A673 (cell line): ENCODE results near the gene ZYG11B. TPM values are rescaled to one million over a fixed set of nuclear protein-coding genes. Genes with fewer than 3 reads are reported as not detected.

Source experiments
- BruUV-seq: library from RNA; stranded (reverse); fragments of 400-500 nt; replicated peaks from 2 replicates; lab custom pipeline; 2021; lab: Mats Ljungman, UMichigan
- CTCF ChIA-PET: fragments of 300-600 bp; sonication (Branson Sonifier 250); formaldehyde crosslinking; loops from one replicate; lab custom pipeline; 2022; ENCODE audit warnings: antibody characterized with exemption; lab: Charles Lee
- POLR2A ChIA-PET: fragments of 300-600 bp; sonication (Branson Sonifier 250); formaldehyde crosslinking; loops from one replicate; lab custom pipeline; 2022; ENCODE audit warnings: antibody characterized with exemption; ENCODE audit not compliant: low non-redundant PET; lab: Charles Lee
- DNase-seq: peaks from one replicate; pipeline ENCODE4 v3.0.0-alpha.2; 2015; ENCODE audit warnings: low spot score
- H3K27ac ChIP-seq: fragments of 200-600 bp; sonication (generic); 2 replicates; pipeline ENCODE4 v1.5.1; 2016; ENCODE audit warnings: mixed run types, low read depth, mild to moderate bottlenecking, mixed read lengths, antibody characterized with exemption, low read length; ENCODE audit not compliant: poor library complexity, severe bottlenecking
- H3K27me3 ChIP-seq: fragments of 200-600 bp; sonication (generic); replicated peaks from 2 replicates; pipeline ENCODE4 v1.6.1; 2017; ENCODE audit warnings: mixed run types, low read depth, mild to moderate bottlenecking, mixed read lengths, antibody characterized with exemption, low read length; ENCODE audit not compliant: insufficient read depth, poor library complexity
- H3K36me3 ChIP-seq: fragments of 200-600 bp; sonication (generic); 2 replicates; pipeline ENCODE4 v1.6.1; 2016; ENCODE audit warnings: mixed run types, mild to moderate bottlenecking, mixed read lengths, antibody characterized with exemption, low read length; ENCODE audit not compliant: insufficient read depth, poor library complexity, severe bottlenecking
- H3K4me1 ChIP-seq: fragments of 200-600 bp; sonication (generic); 2 replicates; pipeline ENCODE4 v1.6.1; 2017; ENCODE audit warnings: mixed run types, mild to moderate bottlenecking, mixed read lengths, antibody characterized with exemption, low read length; ENCODE audit not compliant: insufficient read depth, poor library complexity, severe bottlenecking
- H3K4me3 ChIP-seq: fragments of 200-600 bp; sonication (generic); 2 replicates; pipeline ENCODE4 v1.5.1; 2016; ENCODE audit warnings: low read depth, mixed run types, mild to moderate bottlenecking, mixed read lengths, low read length; ENCODE audit not compliant: poor library complexity, severe bottlenecking
- H3K9me3 ChIP-seq: fragments of 200-600 bp; sonication (generic); 2 replicates; pipeline ENCODE4 v1.6.1; 2016; ENCODE audit warnings: mixed run types, low read depth, mild to moderate bottlenecking, mixed read lengths, antibody characterized with exemption, low read length; ENCODE audit not compliant: poor library complexity, severe bottlenecking
- CTCF ChIP-seq: fragments of 300-800, 200-600 bp; sonication (generic); conservative IDR thresholded peaks from 2 replicates; pipeline ENCODE4 v1.5.1; 2017; ENCODE audit warnings: low read depth, mild to moderate bottlenecking, antibody characterized with exemption, low read length, moderate library complexity, mixed read lengths
- EZH2 ChIP-seq: fragments of 200-600 bp; sonication (generic); IDR thresholded peaks from 2 replicates; pipeline ENCODE4 v1.6.1; 2017; ENCODE audit warnings: borderline replicate concordance, low read depth, mild to moderate bottlenecking, mixed read lengths, antibody characterized with exemption, low read length; ENCODE audit not compliant: poor library complexity, severe bottlenecking
- intact Hi-C: fragments of 100-400 bp; cut with micrococcal nuclease; formaldehyde crosslinking; loops from one replicate; pipeline ENCODE4 v1.10.0; 2022; ENCODE audit not compliant: unreplicated experiment
- total RNA-seq: library from RNA; stranded (reverse); gene quantifications from 2 replicates; pipeline ENCODE4 v1.2.3, GENCODE V29; 2021

ZYG11B gene
- total RNA-seq, 1 experiment from 2014 or later, result 23.1 TPM

- H3K36me3 ChIP-seq, result no peaks in the 10 kb centered on the region
- intact Hi-C loops, result no loop called here
- TF ChIP-seq CTCF (no peak), EZH2 (no peak)
- H3K27me3 ChIP-seq, result no peaks in the 10 kb centered on the region
- no peak overlapping the region for H3K27ac ChIP-seq
- POLR2A ChIA-PET, result no interaction called here
- CTCF ChIA-PET, result no interaction called here
- no TSS peak for BruUV-seq
- no peaks in the 10 kb centered on the region for H3K9me3 ChIP-seq
- peaks cover 9% of the 10 kb centered on the region for H3K4me1 ChIP-seq
- no peak for DNase-seq
- no peak overlapping the region for H3K4me3 ChIP-seq
These were observed 46.8 kb upstream of the ZYG11B start for GRCh38 chr1:52679498-52679897.

DNA sequence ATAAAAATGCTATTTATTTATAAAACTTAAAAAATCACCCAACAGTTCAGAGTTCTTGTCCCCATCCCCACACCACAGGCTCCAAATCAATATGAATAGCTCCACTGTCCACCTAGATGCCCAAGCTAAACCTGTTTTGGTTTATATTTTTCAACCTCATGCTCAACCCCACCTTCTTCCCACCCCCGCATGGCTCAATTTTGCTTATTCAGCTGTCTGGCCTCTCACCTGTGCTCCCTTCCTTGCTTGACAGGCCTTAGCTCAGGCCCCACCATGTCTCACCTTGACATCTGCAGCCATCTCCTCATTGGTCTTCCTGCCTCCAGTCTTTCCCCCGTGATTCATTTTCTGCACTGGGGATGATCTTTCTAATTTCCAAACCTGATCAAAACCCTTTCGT is 45.9 kb upstream of the ZYG11B start:
- intact Hi-C loops, result loop anchor here (10.0 kb wide), 1 partner anchor 316 kb away; the partner anchor contains the start of gene CC2D1B
- no TSS peak for BruUV-seq
- DNase-seq, result no peak
- POLR2A ChIA-PET, result interaction anchor here (0.5 kb wide), 1 partner anchor 78 kb away, joined by 3 read pairs; no protein-coding TSS in a partner anchor
- no peaks in the 10 kb centered on the region for H3K9me3 ChIP-seq
- no peak overlapping the region for H3K27ac ChIP-seq
- TF ChIP-seq EZH2 (no peak), CTCF (no peak)
- no peaks in the 10 kb centered on the region for H3K27me3 ChIP-seq
- CTCF ChIA-PET, result no interaction called here
- no peak overlapping the region for H3K4me3 ChIP-seq
- peaks cover 8% of the 10 kb centered on the region for H3K36me3 ChIP-seq
- H3K4me1 ChIP-seq, result peaks cover 5% of the 10 kb centered on the region

DNA sequence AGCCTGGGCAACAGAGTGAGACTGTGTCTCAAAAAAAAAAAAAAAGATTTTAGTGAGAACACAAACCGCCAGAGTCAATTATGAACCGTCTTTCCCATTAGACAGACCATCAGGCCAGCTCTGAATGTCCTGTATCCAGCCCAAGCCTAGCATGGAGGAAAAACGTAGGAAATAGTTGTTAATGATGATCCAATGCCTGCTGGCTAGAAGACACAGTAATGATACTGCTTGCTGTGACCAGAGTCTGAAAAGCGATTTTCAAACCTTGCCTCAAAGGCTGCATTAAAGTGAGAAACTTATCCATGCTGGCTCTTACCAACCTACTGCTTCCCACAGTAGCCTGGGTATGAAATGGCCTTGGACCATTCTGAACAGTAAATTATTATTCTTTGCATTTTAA is 45.1 kb upstream of the ZYG11B start:
- peaks cover 8% of the 10 kb centered on the region for H3K36me3 ChIP-seq
- ChIA-PET POLR2A (no interaction called here), CTCF (no interaction called here)
- no peaks in the 10 kb centered on the region for H3K9me3 ChIP-seq
- no peak for DNase-seq
- TF ChIP-seq CTCF (no peak), EZH2 (no peak)
- H3K27me3 ChIP-seq, result no peaks in the 10 kb centered on the region
- no peak overlapping the region for H3K27ac ChIP-seq
- H3K4me1 ChIP-seq, result peaks cover 5% of the 10 kb centered on the region
- BruUV-seq, result no TSS peak
- no peak overlapping the region for H3K4me3 ChIP-seq
- intact Hi-C loops, result loop anchor here (10.0 kb wide), 1 partner anchor 316 kb away; the partner anchor contains the start of gene CC2D1B
